CD4-positive, alpha-beta T cell treated with Interferon alpha-2 for 1 hour (primary cell): Measurements from ENCODE around the gene ADAMTS18.

Experiments
- DNase-seq, 2 donors: peaks; one replicate each; pipeline ENCODE4 v3.0.0-alpha.2; 2020 to 2022

The ADAMTS18 gene

GRCh38 chr16:77435272-77435820, 512 bp upstream of the ADAMTS18 start:
- DNase-seq: no peak

GRCh38 chr16:77434022-77434529, 758 bp downstream of the ADAMTS18 start:
- DNase-seq: no peak

DNA sequence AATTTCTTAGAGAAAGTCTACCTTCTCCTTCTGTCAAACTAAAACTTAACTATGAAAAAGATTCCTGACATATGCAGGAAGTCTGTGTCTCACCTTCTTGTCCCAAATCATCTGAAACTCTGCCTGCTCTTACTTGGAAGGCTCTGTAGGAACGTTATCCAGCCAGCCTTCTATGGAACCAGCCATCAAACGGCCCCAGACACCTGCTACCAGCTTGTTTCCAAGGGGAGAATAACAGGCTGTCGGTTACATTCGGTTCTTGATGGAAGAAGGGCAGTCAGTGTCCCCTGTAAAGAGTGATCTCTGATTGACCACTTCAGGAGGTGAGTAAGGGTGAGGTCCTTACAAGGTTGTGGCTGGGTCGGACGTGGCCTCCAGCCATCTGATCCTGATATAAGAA, 1.7 kb downstream of the ADAMTS18 start:
- no peak for DNase-seq

- DNase-seq: no peak
Measured at GRCh38 chr16:77432264-77432663, 2.6 kb downstream of the ADAMTS18 start.

DNA sequence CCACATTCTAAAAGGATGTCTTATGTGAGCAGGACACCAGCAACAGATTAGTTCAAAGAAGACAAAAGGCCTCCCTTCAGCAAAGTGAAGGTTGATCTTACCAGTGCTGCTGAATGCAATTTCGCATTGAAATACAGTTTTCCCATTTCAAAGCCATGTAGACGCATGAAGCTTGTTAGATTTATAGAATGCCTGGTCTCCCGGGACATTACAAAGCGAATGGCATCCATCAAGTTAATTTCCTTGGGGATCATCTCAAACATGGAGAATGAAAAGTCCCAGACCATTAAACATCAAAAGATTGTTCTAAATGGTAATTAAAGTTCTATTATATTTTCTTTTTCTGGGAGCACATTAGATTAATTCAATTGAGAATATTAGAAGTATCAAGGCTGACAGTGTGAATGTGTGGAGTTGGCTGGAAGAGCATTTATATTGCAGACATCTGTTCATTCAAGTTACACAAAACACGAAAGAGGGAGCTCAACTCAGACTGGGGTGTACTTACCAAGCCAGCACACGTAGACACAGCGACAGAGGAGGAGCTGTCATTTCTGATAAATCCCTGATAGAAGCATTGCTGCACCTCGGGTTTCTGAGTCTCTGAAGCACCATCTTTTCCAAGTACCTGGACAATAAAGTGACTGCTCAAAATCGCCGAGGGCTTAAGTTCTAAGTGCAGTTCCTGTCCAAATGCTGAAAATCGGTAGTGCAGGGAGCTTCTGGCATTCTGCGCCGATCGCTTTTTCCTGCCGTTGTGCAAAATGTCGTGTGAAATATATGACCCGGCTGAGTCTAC, 3.8 kb downstream of the ADAMTS18 start:
- no peak for DNase-seq

DNA sequence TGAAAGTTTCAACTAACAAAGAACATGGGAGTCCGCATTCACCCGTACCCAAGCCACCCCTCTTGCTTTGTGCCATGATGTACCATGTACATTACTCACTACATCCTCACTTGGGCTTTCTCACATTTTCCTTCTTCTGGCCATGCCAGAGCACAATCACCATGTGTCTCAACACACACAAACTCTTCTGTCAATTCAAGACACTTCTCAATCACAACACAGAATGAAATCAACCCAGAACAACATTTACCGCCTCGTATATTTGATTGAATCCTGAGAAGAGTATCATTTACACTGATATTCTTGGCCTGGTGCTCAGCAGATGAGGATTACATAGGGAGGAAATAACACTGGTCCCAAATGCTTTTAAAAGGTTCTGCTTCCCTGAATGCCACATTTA, 4.5 kb downstream of the ADAMTS18 start:
- no peak for DNase-seq

DNA sequence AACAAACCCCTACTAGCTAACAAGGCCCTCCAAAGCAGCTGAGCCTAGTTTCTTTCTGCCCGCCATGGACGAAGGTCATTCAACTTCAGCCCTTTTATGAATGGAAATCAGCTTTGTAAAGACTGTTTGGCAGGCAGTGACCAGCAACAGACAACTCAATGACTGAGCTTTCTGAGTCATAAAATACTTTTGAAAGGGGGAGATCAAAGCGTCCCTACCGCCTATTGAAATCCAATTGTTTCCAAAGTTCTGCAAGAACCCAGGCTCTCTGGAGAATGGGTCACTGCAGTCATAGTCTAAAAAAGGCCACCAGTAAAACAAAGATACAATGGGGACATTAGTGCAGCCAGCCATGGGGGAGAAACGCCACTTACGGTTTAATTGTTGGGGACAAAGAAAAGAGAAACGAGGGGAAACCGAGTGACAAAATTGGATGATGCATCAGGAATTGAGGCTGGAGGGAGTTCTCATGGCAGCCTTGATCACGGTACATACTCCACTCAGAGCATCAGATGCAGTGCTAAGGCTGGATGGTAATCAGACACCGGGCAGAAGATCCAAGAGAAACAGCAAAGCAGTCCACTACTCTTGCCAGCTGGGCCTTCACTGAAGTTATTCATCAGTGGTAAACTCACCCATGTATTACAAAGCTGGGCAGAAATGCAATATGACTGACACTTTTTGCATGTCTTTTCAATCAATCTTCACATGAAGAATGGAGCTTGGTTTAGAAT, 9.8 kb downstream of the ADAMTS18 start:
- DNase-seq: no peak

DNA sequence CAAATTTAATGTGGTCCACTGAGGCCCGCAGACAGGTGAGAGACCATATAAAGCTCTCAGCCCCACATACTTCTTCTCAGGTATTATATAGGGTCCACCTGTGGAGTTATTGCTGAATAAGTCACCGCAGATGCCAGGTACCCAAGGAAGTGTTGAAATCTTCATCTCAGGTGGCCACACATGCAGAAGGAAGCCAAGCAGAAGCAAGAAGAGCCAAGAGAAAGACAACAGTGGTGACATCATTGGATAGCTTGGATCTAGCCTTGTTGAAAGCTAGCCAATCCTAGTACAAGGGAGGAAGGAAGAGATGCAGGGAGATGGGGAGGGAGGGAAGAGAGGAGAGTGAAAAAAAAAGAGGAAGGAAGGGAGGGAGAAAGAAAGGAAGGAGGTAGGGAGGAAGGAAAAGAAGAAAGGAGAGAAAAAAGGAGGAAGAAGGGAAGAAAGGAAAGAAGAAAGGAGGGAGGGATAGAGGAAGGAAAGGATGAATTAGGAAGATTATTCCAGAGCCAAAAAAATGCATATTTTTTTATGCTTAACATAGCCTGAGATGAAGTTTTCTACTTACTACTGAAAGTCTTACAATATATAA, 12.5 kb downstream of the ADAMTS18 start:
- DNase-seq: no peak

- no peak for DNase-seq
Measured at GRCh38 chr16:77416939-77417480, 17.8 kb downstream of the ADAMTS18 start.

GRCh38 chr16:77414752-77415231, 20.0 kb downstream of the ADAMTS18 start:
- DNase-seq: no peak

DNA sequence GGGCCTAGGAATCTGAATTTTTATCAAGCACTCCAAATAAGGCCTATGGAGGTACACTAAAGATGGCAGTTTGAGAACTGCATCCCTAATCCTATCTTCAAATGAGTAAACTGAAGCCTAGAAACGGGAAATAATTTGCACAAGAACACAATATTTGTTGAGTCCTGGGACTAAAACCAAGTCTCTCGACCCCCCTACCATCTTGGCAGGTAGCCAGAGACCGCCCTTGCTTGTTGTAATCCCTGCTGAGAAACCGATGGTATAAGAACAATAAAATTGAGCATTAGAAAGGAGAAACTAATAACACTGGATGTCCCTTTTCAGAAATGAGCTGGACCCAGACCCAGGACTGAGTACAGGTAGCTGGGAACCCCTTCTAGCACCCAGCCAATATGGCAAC, 24.4 kb downstream of the ADAMTS18 start:
- DNase-seq: no peak

- DNase-seq: no peak
Measured at GRCh38 chr16:77409311-77409710, 25.5 kb downstream of the ADAMTS18 start.

DNA sequence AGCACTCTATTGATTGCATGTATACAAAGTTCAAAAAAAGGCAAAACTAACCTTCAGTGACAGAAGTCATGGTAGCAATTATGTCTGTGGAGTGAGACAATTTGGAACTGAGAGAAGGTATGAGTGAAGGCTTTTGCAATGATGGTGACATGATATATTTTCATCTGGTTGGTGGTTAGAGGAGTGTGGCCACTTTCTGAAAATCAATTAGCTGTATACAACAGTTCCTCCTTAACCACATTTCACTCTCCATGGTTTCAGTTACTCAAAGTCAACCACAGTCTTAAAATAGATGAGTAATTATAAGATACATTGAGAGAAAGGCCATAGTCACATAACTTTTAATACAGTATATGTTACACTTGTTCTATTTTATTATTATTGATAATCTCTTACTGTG, 26.2 kb downstream of the ADAMTS18 start:
- DNase-seq: no peak

- no peak for DNase-seq
Measured at GRCh38 chr16:77406680-77407079, 28.2 kb downstream of the ADAMTS18 start.

DNA sequence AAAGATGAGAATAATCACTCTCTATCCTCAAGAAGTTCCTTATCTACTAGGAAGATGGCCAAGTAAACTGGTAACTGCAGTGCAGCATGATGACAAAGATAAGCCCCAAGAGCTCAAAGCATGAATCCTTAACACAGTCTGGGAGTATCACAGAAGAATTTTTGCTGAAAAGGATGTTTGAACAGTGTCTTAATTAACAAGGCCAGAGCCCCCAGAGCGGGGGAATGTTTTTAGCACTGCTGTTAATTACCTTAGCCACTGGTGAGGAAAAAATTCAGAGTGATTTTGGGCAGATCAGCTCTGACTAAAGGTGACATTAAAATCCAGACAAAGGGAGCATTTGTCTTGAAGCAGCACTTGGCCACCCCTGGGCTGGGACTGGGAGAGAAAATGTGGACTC, 30.1 kb downstream of the ADAMTS18 start:
- DNase-seq: no peak

- no peak for DNase-seq
Measured at GRCh38 chr16:77403732-77404131, 31.1 kb downstream of the ADAMTS18 start.

DNA sequence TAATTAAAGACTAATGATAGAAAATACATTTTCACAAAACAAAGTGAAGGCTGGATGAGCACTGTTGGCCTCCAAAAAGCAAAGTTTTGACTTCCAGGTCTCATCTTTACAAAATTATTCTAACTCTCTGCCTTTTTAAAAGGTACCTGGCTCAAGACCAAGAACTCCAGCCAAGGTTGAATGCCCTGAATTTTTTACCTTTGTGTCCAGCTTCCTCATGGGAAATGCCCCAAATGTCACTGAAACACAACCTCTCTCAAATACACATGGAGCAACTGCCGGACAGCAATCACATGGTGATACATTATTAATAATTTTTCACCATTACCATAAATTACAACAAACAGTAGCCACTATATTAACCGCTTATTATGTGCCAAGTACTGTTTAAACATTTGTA, 32.2 kb downstream of the ADAMTS18 start:
- DNase-seq: no peak

DNA sequence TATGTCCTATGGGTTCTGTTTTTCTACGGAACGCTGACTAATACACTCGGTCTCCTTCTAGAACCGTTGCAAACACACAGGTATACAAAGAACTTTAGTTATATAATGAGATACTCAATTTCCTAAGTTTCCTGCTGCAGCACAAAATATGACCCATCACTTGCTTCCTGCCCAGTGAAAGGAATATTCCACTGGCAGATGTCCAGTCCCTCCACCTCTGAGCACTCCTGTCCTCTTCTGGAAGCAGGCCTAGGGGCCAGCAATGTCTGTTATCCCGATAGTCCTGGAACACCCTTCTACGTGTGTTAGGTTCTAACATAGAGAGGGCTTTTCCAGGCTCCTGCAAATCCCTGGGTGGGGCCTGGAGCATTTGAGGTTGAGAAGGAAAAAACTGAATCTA, 32.7 kb downstream of the ADAMTS18 start:
- DNase-seq: no peak

- DNase-seq: no peak
Measured at GRCh38 chr16:77399546-77399945, 35.3 kb downstream of the ADAMTS18 start.

- no peak for DNase-seq
Measured at GRCh38 chr16:77399066-77399465, 35.8 kb downstream of the ADAMTS18 start.

- DNase-seq: no peak
Measured at GRCh38 chr16:77398495-77398894, 36.3 kb downstream of the ADAMTS18 start.

DNA sequence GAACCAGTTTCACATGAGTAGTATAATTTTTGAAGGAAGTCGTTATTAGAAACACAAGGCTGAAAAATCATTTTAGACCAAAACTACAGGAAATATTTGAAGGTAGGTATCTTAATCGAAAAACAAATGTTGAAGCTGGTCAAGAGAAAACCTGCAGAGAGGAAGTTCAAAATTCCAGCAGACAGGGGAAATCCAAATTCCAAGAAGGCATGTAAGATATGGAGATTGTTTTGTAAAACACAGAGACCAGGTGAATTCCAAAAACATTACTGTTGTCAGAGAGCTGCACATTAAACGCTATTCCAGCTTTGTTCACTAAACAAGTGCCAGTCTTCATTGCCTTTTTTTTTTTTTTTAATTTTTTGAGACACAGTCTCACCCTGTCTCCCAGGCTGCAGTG, 38.4 kb downstream of the ADAMTS18 start:
- no peak for DNase-seq

- DNase-seq: no peak
Measured at GRCh38 chr16:77394699-77395098, 40.1 kb downstream of the ADAMTS18 start.
